ENCODE results near the gene IFI6.
"Not testable (repeated sequence)": the region's sequence is repeated elsewhere in the genome, so short reads cannot be mapped to it uniquely, and the experiment has no call there.

IFI6 gene

GRCh38 chr1:27650539-27651175 lies 21.3 kb downstream of the IFI6 start:
- DNase-seq (ENCODE audit: low spot score) = no peak

- DNase-seq (ENCODE audit: low spot score) = no peak
These were observed 21.8 kb downstream of the IFI6 start for GRCh38 chr1:27650171-27650538.

GRCh38 chr1:27649306-27649635 lies 22.7 kb downstream of the IFI6 start:
- no peak for DNase-seq (ENCODE audit: low spot score)

GRCh38 chr1:27648602-27649305 lies 23.2 kb downstream of the IFI6 start:
- no peak for DNase-seq (ENCODE audit: low spot score)

- DNase-seq (ENCODE audit: low spot score) = no peak
These were observed 24.7 kb downstream of the IFI6 start for GRCh38 chr1:27647328-27647727.

- DNase-seq (ENCODE audit: low spot score) = no peak
These were observed 25.3 kb downstream of the IFI6 start for GRCh38 chr1:27646676-27647075.

- DNase-seq (ENCODE audit: low spot score) = no peak
These were observed 26.9 kb downstream of the IFI6 start for GRCh38 chr1:27645071-27645415.

GRCh38 chr1:27644369-27645070 lies 27.5 kb downstream of the IFI6 start:
- no peak for DNase-seq (ENCODE audit: low spot score)

GRCh38 chr1:27643600-27644368 lies 28.2 kb downstream of the IFI6 start:
- DNase-seq (ENCODE audit: low spot score) = peak; percentile 53

GRCh38 chr1:27640514-27640913 lies 31.5 kb downstream of the IFI6 start:
- DNase-seq (ENCODE audit: low spot score) = not testable (repeated sequence)

GRCh38 chr1:27638805-27639204 lies 33.2 kb downstream of the IFI6 start:
- no peak for DNase-seq (ENCODE audit: low spot score)

GRCh38 chr1:27638047-27638734 lies 33.8 kb downstream of the IFI6 start:
- DNase-seq (ENCODE audit: low spot score) = no peak

- DNase-seq (ENCODE audit: low spot score) = no peak
These were observed 36.4 kb downstream of the IFI6 start for GRCh38 chr1:27635396-27636142.

GRCh38 chr1:27634985-27635367 lies 37.0 kb downstream of the IFI6 start, which contains the start of gene FGR:
Gene FGR, minus strand, starts transcription at chr1:27635185. Its CDS starts 11,269 bp downstream, at chr1:27623916.
- DNase-seq (ENCODE audit: low spot score) = no peak

GRCh38 chr1:27634177-27634984 lies 37.6 kb downstream of the IFI6 start:
- no peak for DNase-seq (ENCODE audit: low spot score)

- no peak for DNase-seq (ENCODE audit: low spot score)
These were observed 38.3 kb downstream of the IFI6 start for GRCh38 chr1:27633640-27634176.

- DNase-seq (ENCODE audit: low spot score) = no peak
These were observed 38.7 kb downstream of the IFI6 start for GRCh38 chr1:27633298-27633610.

GRCh38 chr1:27632387-27633297 lies 39.4 kb downstream of the IFI6 start:
- DNase-seq (ENCODE audit: low spot score) = no peak

GRCh38 chr1:27630859-27631491 lies 41.0 kb downstream of the IFI6 start:
- DNase-seq (ENCODE audit: low spot score) = no peak
